ENCODE results near the gene RNASE13.
"Not testable (repeated sequence)": the region's sequence is repeated elsewhere in the genome, so short reads cannot be mapped to it uniquely, and the experiment has no call there.

The RNASE13 gene

DNA sequence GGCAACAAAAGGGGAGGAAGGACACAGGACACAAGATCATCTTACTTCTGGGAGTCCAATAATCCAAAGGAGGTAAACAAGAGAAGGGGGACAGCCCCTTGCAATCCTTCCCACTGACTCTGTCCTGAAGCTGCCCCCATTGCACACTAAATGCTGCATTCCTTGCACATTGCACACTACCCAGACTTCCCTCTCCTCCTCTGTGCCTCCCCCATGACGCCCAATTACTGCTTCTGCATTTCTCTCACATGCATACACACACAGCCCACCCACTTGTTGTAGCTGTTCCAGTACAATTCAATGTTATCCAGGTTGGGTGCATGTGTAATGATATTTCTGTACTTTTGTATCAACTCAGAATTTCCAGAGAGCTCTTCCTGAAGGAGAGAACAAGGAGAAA is 15.2 kb downstream of the RNASE13 start:
- DNase-seq: no peak

DNA sequence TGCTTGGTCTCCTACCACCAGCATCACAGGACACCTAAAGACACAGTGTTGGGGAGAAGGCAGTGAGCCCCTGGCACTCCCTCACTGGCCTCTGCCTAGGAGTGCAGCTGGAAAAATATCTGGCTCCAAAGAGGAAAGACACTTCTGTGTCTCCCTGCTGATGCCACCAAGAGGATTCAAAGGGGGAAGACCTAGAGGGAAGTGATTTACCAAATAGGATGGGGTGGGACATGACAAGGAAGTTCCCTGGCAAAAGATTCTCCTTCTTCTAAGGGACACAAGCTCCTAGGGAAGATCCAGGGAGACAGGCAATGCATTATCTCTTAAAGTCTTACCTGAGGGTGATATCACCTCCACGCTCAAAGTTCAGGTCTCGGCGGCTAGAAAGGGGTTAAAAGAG is 15.8 kb downstream of the RNASE13 start:
- no peak for DNase-seq

DNA sequence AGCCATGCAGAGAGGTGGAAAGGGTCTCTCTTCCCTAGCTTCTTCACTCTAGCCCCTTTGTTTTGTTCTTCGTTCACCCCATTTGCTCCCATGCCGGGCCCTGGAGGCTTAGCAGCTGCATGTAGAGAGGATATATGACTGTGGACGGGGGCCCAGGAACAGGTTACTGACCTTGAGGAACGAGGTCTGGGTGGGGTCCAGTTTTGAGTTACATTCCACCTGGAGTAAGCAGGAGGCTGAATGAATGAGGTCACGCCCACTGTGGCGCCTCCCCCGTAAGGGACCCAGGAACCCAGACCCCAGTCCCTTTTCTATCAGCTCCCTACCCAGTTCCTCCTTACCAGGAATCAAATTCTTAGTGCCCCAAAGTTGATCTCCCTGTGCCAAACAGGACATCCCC is 16.3 kb downstream of the RNASE13 start:
- no peak for DNase-seq

DNA sequence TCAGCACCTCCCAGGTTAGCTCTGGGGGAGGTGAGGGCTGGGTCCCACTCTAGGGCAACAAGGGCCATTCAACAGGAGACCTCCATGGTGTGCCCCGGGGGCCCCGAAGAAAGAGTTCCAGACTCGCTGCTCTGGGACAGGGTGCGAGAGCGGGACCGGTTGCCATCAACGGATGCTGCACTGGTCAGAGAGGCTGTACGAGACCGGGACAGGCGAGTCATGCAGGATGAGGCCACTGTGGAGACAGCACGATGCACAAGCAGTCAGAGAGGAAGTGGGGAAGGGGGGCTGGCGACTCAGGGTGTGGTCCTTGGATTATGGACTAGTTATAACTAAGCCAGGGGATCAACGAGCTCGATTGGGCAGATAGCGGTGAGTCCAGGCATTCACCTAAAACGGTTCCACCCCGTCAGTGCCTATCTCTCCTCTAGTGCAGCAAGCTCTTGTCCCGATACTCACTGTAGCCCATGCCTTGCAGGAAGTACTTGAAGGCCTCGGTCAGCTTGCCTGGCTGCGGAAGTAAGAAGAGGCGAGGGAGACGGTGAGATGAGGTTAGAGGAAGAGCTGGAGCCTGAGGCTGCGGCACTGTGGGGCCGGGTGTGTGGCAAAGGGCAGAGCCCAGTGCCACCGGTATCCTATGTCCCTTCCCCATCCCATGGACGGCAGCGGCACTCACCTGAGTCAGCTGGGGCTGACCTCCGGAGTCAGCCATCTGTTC is 16.9 kb downstream of the RNASE13 start:
- DNase-seq: no peak

DNA sequence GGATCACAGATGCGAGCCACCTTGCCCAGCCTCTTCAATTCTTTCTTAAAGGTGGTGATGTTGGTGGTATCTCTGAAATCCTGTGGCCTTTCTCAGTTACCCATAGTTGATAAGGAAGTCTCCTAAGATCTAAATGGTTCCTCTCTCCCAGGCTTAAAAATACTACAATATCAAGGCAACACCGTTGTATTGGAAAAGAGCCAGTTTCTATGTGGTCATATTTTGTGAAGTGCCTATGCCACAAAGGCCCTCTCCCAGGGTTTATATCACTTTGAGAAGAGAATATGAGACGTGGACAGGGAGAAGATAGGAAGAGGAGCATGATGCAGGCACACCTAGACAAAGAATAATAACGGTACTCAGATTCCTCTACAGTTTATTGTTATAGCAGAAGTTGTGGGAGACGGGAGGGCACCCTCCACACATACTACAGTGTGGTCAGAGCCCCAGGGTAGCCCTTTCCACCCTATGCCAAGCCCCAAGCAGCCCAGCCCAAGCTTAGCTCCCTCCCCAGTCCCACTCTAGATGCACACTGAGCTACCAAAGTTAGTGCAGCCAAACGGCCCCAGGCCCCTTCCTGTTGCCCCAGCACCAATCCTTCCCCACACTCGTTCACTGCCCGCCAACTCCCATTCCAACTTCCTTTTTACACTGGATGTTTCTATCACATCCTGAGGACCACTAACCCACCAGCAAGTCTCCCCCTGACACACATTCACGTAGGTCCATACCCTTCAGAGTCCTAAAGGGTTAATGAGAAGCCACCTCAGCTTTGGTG is 18.0 kb downstream of the RNASE13 start:
- DNase-seq: no peak

DNA sequence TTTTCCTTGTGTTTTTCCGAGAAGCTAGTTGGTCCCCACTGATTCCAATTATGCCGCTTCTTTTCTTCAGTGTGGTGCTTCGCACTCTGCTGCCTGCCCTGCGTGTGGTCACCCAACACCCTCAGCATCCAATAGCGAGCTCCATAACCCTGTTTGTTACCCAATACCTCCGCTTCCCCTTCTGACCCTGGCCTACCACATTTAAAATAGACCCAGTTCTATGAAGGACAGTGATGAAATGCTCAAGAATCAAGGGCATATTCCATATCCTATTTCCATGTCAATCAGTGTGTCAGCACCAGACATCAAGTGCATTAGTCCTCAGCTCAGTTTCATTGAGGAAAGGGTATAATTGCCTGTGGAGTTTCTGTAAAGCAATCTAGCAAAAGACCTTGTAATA is 19.3 kb downstream of the RNASE13 start:
- no peak for DNase-seq

DNA sequence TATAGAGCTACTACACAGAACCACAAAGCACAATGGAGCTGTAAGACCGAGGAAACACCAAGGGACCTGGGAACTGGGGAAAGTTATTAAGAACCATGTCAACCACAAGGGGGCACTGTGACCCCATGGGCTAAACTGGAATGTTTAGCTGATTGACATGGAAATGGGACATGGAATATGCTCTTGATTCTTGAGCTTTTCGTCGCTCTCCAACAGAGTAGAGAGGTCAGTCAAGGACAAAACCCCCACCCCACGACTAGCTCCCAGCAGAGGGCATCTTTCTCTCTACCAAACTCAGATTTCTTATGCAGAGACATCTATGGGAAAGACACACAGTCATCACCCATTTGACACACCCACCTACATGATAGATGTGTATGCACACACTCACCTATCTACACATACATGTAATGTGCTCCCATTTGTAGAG is 19.8 kb downstream of the RNASE13 start:
- peak; percentile 73 to 95 for DNase-seq

DNA sequence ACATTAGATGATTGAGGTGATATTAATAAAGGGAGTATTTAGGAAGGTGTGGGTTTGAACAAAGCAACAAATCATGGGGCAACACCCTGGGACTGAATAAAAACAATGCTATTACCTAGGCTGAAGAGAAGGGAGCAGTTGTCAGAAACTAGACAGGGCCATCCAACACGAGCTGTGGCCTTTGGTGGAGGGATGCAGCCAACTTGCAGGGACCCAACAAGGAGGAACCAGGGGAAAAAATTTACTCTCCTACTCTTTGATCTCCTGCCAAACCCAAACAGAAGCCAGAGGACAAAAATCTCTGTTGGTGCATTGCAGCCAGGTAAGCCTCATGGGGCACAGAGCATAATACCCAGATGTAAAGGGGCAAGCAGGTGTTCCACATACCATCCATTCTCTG is 23.5 kb downstream of the RNASE13 start:
- DNase-seq: no peak

DNA sequence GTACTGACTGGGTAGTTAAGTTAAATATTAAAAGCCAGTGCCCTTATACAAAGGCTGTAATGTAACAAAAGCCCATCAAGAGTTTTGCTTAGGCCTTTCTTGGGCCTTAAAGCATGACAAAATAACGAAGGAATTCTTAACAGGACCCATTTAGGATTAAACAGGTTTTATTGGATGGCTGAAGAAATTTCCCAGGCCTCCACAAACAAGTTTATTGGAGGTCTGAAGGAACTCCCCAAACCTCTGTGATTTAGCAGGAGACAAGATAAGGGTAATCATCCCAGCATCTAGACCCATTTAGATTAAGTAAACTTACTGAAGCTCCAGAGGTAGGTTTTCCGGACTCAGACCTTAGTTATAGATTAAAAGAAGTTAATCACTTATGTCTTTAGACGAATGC is 24.9 kb downstream of the RNASE13 start:
- not testable (repeated sequence) for DNase-seq

DNA sequence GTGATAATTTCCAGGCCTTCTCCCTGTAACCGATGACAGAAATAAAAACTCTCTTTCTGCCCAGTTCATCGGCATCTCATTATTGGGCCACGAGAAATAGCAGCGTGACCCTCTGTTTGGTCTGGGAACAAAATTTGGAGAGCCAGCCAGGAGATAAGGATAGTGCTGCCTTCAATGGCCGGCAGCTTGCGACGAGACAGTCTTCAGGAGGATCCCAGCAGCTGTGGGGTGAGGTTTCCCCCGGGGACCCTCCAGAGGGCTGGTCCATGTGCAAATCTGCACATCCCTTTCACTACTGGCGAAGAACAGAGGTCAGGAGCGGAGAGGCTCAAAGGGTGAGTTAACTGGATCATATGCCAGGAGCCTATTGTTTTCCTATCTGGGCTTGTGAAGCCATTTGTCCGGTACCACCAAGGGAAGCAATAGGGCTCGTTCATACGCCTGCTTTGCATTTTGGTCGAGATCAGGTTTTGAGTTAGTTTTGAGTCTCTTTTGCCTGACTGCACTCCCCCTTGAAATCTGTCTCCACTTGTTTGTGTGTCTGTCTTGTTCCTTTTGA is 30.7 kb downstream of the RNASE13 start:
- no peak for DNase-seq

DNA sequence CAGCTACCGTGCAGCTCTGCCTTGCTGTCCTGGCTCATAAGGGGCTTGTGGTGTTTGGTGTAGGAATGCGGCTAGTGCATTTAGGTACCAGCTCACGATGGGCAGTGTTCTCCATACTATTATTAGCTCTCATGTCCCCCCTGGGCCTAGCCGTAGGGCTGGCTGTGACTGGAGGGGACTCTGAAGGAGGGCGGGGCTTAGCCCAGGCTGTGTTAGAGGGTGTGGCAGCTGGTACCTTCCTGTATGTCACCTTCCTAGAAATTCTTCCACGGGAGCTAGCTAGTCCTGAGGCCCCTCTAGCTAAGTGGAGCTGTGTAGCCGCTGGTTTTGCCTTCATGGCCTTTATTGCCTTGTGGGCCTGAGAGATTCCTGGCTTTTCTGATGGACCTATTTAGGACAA is 33.4 kb downstream of the RNASE13 start:
- no peak for DNase-seq

DNA sequence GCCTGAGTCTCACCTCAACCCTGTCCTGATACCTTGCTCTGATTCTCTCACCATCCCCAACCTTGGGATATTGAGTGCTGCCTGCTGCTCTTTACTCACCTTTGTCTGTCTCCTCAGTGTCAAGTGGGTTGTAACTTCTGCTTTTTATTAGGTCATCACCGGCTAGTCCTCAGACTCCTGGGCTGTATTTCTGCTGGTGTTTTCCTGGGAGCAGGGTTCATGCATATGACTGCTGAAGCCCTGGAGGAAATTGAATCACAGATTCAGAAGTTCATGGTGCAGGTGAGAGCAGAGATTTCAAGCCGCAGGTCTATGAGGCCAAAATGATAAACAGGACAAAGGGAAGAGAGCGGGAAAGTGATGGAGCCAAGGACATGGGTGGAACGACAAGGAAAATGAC is 35.0 kb downstream of the RNASE13 start:
- DNase-seq: no peak

DNA sequence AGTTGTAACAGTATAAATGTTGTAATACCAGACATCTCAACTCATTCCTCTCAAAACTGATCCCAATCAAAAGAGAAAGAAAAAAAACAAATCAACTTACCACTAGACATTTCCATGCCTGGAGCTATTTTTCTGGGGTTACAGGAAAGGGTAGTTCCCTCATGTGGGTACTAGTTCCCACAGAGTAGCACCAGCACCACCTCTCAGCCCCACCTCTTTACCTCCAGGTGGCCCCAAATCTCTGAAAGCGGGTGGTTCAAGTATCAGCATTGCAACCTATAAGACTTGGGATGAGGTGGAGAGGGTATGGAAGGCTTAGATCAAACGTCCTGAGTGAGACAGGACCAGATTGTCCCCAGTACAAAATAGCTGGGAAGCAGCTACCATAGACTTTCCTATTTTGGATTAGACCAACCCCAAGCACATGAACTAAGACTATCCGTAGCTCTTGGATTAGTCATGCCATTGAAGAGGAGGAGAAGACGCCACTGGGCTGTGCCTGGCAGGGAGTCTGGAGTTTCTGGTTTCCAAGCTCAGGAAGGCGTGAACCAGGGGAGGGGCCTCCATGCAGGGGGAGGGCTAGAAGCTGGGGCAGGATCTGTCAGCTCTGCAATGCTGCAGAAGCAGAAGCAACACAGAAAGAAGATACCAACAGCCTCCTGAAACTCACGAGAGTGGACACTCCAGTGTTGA is 35.8 kb downstream of the RNASE13 start, which contains the start of gene SLC39A2:
SLC39A2 (plus strand) TSS at position 620 of the 693 bp plus-strand sequence. CDS start 154 bp downstream, outside the sequence.
- DNase-seq: no peak

DNA sequence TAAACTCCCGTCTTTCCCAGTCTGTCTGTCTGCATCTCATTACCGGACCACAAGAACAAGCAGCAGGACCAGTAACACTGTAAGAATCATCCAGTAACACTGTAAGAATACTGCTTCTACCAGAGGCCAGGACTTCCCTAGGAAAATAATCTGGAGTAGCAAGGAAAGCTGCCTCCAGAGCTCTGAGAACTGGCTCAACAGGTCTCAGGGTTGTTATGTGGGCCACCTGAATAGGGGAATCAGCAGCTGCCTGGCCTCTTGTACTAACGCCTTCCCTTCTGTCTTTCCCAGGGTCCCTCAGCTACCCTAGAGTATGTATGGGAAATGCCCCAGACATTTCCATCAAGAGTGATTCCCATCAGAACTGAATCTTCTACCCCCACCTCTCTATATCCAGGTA is 36.5 kb downstream of the RNASE13 start:
- no peak for DNase-seq

DNA sequence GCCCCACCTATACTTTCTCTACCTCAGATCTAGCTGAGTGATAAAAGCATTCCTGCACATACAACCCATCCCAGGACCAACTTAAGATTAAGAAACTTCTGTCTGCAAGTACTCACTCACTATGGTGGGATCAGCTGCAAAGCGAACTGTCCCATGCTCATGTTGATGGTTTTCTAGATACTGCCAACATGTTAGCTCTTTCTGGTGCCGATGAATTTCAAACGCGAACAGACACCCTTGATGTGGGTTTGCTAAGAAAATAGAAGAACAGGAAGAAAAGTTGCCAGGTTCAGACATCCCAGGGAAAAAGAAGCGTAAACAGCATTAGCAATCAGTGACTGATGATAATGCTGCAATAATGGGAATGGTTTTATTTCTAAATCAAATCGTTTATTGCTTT is 37.0 kb downstream of the RNASE13 start:
- DNase-seq: no peak

DNA sequence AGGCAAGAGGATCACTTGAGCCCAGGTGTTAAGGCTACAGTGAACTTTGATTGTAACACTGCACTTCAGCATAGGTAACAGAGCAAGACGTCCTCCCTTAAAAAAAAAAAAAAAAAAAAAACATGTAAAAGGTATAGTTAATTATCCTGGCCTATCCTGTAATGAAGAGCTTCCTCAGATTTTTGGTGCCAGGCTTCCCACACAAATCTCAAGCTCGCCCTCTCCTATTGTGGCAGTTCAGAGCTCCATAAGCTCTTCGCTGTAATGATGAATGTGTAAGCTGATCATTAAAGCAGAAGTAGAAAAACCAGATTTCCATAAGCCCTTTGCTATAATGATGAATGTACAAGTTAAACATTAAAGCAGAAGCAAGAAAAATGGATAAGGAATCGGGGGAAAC is 37.5 kb downstream of the RNASE13 start:
- DNase-seq: no peak

DNA sequence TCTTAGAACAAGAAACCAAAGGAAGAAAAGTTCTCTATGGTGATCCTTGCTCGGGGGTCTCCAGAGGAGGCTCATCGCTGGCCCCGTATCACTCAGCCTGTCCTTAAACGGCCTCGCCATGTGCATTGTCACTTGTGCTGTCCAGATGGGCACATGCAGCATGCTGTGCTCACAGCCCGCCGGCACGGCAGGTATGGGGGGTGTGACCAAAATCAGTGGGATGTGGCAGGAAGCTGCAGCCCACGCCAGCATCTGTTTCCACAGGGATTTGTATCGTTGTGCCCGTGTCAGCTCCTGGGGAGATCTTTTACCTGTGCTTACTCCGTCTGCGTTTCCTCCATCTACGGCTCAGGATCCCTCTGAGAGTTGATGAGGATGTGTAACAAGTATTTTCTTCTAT is 38.1 kb downstream of the RNASE13 start:
- no peak for DNase-seq

DNA sequence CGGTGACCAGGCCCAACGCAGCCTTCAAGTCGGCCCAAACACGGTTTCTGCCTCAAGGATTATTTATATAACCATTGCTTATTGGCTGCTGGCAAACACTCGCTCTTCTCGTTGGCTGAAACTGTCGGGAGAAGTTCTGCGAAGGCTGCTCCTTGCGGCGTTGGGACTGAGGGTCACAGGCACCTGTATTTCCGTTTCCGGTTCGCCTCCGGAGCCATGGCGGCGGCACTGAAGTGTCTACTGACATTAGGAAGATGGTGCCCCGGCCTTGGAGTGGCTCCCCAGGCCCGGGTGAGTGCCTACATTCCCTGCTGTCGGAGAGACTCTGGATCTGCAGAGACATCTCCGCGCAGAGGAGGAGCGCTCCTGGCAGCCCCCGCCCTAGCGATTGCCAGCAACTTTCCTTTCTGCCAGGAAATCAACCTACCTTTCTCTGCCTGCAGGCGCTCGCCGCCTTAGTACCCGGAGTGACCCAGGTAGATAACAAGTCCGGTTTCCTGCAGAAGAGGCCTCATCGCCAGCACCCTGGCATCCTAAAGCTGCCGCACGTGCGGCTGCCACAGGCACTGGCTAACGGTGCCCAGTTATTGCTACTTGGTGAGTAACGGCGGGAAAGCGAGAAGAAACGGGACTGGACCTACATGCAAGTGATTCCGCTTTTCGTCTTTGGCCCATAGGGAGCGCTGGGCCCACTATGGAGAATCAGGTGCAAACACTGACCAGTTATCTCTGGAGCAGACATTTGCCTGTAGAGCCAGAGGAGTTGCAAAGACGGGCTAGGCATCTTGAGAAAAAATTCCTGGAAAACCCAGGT is 44.6 kb downstream of the RNASE13 start, which contains the start of gene METTL17:
METTL17 (plus strand) TSS at position 194 of the 814 bp plus-strand sequence; CDS start at position 217, 23 bp downstream.
- peak; percentile 98 to 99 for DNase-seq

DNA sequence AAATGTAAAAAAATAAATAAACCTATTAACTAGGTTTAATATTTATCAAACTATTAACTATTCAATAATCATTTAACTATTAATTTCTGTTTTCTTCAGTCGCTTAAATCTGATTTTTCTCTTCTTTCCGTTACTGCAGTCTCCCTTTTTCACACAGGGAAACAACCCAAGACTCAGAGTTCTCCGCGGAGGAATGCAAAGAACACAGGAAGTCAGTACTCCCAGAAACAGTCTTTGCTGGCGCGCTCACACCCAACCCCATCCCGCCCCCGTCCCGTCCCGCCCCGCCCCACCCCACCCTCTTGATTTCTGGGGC is 45.2 kb downstream of the RNASE13 start:
- no peak for DNase-seq

DNA sequence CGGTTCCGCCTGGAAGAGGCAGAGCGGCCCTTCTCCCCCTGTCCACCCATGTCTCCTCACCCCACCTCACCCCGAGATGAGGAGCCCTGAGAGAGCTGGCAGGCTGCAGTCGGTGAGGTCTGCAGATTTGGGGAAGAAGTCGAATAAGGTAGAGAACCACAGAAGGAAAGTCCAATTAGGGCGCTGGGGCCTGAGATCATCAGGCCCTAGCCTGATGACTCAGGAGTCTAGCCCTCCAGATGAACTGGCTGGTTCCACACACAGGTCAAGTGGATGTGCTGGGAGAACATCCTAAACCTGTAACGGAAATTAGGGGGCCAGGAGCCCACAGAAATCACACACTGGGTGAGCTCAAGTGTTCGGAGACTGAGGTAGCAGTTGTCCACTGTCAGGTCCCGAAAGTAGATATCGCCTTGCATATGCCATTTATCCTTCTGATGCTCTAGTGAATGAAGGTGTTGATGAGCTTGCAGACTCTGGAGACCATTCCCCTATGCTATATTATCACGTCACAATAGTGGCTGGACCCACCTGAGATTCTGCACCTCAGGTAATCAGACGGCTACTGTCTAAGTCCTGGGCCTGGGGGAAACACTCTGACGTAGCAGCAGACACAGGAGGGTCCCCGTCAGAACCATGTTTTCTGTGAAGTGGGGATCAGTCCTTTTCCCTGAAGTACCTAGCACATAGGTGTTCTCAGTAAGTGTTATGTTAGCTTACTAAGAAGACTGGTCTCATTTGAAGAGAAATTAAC is 45.7 kb downstream of the RNASE13 start:
- no peak for DNase-seq

DNA sequence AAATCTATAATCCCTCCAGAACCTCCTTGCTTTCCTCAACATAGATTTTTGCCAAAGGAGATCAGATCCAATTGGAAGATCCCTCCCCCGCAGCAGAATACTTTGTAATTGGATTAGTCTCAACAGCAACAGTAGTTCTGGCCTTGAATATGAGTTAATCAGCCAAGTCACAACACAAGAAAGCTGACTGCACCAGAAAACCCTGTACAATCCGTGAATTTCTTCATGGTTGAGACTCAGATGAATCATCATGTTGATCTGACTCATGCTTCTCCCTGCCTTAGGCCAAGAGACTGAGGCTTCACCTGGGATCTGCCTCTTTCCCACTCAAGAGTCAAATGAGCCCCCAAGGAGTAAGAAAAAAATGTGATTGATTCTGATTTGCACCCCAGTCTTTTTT is 47.8 kb downstream of the RNASE13 start:
- no peak for DNase-seq

DNA sequence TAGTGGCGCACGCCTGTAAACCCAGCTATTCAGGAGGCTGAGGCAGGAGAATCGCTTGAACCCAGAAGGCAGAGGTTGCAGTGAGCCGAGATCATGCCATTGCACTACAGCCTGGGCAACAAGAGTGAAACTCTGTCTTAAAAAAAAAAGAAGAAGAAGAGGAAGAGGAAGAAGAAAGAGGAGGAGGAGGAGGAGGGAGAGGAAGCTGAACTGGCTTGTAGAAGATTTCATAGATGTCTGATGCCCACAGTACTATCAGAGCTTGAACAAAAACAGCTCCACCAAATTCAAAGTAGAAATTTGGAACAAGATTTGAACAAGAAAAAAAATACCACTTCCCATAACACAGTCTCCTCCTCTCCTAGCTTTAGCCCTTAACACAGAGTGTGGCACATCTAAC is 49.0 kb downstream of the RNASE13 start:
- not testable (repeated sequence) for DNase-seq

Measured in NCI-H524 (cell line).